Measurements from ENCODE around the gene EXOC3. TPM values are rescaled to one million over a fixed set of nuclear protein-coding genes. Genes with fewer than 3 reads are reported as not detected.

The EXOC3 gene
- total and polyA plus RNA-seq, 2 of the 4 experiments (the other 2 are of a cell fraction), result 35.1 to 47.5 TPM

DNA sequence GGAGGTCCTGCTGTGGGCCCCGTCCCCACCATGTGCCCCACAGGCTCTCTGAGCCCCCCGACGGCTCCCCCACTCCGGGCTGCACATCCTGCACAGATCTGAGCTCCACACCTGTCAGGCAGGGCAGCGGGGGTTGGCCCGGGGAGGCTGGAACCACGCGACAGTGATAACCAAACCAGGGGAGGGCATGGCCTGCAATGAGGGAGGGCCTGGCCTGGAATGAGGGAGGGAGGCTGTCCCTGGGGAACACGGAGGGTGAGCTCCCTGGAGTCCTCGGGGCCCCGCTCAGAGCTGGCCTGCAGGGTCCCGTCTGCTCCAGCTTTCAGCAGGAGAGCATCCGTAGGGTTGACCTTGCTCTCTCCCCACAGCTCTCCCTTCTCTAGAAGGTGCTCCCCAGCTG is 50.8 kb downstream of the EXOC3 start:
- no peak overlapping the region for H3K4me3 ChIP-seq (ENCODE audit: insufficient read depth, low read depth, low read length)
- no peak overlapping the region for H3K18ac ChIP-seq (ENCODE audit: low read depth, low read length)
- H3K9me1 ChIP-seq (ENCODE audit: insufficient read depth, low read length), result no peaks in the 10 kb centered on the region
- ChIA-PET CTCF (no interaction called here), POLR2A (ENCODE audit: unreplicated experiment) (no interaction called here)
- H2BK120ac ChIP-seq (ENCODE audit: low read depth, low read length), result no peak overlapping the region
- no peak overlapping the region for H4K5ac ChIP-seq (ENCODE audit: low read depth, low read length)
- no peak overlapping the region for H2BK5ac ChIP-seq (ENCODE audit: low read depth, low read length, poor library complexity, severe bottlenecking)
- H3K27ac ChIP-seq (ENCODE audit: insufficient read depth, low read length), result no peak overlapping the region
- no peak overlapping the region for H3K4ac ChIP-seq (ENCODE audit: low read depth, low read length)
- no peak overlapping the region for H2AFZ ChIP-seq (replicated peaks; ENCODE audit: low read length, poor library complexity)
- no peak overlapping the region for H4K91ac ChIP-seq (ENCODE audit: insufficient read depth, low read depth, low read length)
- DNase-seq (no peak), ATAC-seq (ENCODE audit: low read depth) (no peak)
- no TSS peak for BruUV-seq (replicated peaks)
- no peak overlapping the region for H2BK20ac ChIP-seq (ENCODE audit: low read depth, low read length)
- no peak overlapping the region for H2BK15ac ChIP-seq (ENCODE audit: low read depth, low read length)
- H3K36me3 ChIP-seq (ENCODE audit: control insufficient read depth, insufficient read depth, low read length), result no peaks in the 10 kb centered on the region
- no peaks in the 10 kb centered on the region for H3K4me1 ChIP-seq (ENCODE audit: control insufficient read depth, insufficient read depth, low read length)
- dilution Hi-C loops (cut with HindIII; ENCODE audit: low sequenced_read_pairs, unreplicated experiment), result no loop called here
- H3K14ac ChIP-seq (replicated peaks; ENCODE audit: low read depth, low read length), result no peak overlapping the region
- H3K9me3 ChIP-seq (ENCODE audit: control insufficient read depth, insufficient read depth, low read length), result no peaks in the 10 kb centered on the region
- WGBS, 2 experiments (ENCODE audit: extremely low coverage in 2 of 2, insufficient read length in 1 of 2), result 39% methylated on average over 2 of the region's 13 CpGs; no CpG with 5 or more reads in 1 of the 2 experiments
- no peak overlapping the region for H4K8ac ChIP-seq (ENCODE audit: low read depth in 2 of 2, low read length in 2 of 2)
- intact Hi-C loops (cut with micrococcal nuclease), result no loop called here
- no peak overlapping the region for H2AK5ac ChIP-seq (ENCODE audit: low read depth, low read length)
- in situ Hi-C loops (cut with MboI; ENCODE audit: low sequenced_read_pairs), result no loop called here
- H3K56ac ChIP-seq (ENCODE audit: extremely low read depth, insufficient read depth, low read length), result no peak overlapping the region
- peaks cover 38% of the 10 kb centered on the region for H3K27me3 ChIP-seq (ENCODE audit: control insufficient read depth, insufficient read depth, low read length)
- TF ChIP-seq BHLHE40 (IDR thresholded peaks at IDR 0.05; ENCODE audit: low read depth, low read length) (no peak), RCOR1 (IDR thresholded peaks at IDR 0.05; ENCODE audit: insufficient replicate concordance, low read length) (no peak), RAD21 (IDR thresholded peaks at IDR 0.05; ENCODE audit: low read length) (no peak), NFE2L2 (IDR thresholded peaks at IDR 0.05; ENCODE audit: low read depth, low read length) (no peak), MAZ (IDR thresholded peaks at IDR 0.05; ENCODE audit: borderline replicate concordance, low read depth, low read length) (no peak), MXI1 (IDR thresholded peaks at IDR 0.05; ENCODE audit: borderline replicate concordance, low read depth, low read length) (no peak), SMC3 (IDR thresholded peaks at IDR 0.05; ENCODE audit: low read depth, low read length) (no peak), CHD1 (IDR thresholded peaks at IDR 0.05; ENCODE audit: low read depth, low read length) (no peak), POLR2A (IDR thresholded peaks at IDR 0.05; ENCODE audit: low read depth, low read length) (no peak), MAFK (IDR thresholded peaks at IDR 0.05; ENCODE audit: low read depth, low read length) (no peak)
- TF ChIP-seq, protein P1, sequence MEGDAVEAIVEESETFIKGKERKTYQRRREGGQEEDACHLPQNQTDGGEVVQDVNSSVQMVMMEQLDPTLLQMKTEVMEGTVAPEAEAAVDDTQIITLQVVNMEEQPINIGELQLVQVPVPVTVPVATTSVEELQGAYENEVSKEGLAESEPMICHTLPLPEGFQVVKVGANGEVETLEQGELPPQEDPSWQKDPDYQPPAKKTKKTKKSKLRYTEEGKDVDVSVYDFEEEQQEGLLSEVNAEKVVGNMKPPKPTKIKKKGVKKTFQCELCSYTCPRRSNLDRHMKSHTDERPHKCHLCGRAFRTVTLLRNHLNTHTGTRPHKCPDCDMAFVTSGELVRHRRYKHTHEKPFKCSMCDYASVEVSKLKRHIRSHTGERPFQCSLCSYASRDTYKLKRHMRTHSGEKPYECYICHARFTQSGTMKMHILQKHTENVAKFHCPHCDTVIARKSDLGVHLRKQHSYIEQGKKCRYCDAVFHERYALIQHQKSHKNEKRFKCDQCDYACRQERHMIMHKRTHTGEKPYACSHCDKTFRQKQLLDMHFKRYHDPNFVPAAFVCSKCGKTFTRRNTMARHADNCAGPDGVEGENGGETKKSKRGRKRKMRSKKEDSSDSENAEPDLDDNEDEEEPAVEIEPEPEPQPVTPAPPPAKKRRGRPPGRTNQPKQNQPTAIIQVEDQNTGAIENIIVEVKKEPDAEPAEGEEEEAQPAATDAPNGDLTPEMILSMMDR (conservative IDR thresholded peaks at IDR 0.05; ENCODE audit: low read depth, low read length), result no peak
- no peak overlapping the region for H2AK9ac ChIP-seq (replicated peaks; ENCODE audit: low read depth, low read length, poor library complexity)
- no peak overlapping the region for H3K23ac ChIP-seq (ENCODE audit: low read depth, low read length)
- no peak overlapping the region for H3K4me2 ChIP-seq (ENCODE audit: low read depth, low read length)
- H3K9ac ChIP-seq (ENCODE audit: low read depth, low read length), result no peak overlapping the region
- no peaks in the 10 kb centered on the region for H4K20me1 ChIP-seq (ENCODE audit: insufficient read depth, low read length)
- no peaks in the 10 kb centered on the region for H3K79me1 ChIP-seq (ENCODE audit: low read depth in 1 of 2, low read length in 2 of 2)
